ENCODE measurements around the gene SMIM43. TPM values are rescaled to one million over a fixed set of nuclear protein-coding genes. Genes with fewer than 3 reads are reported as not detected.

Gene SMIM43
- total RNA-seq, 2 donors from 2014 or later: not detected

- no peak for ATAC-seq
- no peak overlapping the region for H3K27ac Mint-ChIP-seq
- peaks cover 2% of the 10 kb centered on the region for H3K36me3 Mint-ChIP-seq (ENCODE audit: low read depth)
- no peak overlapping the region for H3K4me3 Mint-ChIP-seq
- peaks cover 4% of the 10 kb centered on the region for H3K4me1 Mint-ChIP-seq
- no peak for DNase-seq
- peaks cover 62% of the 10 kb centered on the region for H3K27me3 Mint-ChIP-seq
- H3K9me3 ChIP-seq (ENCODE audit: control insufficient read depth, low read length, poor library complexity, severe bottlenecking): no peaks in the 10 kb centered on the region
Measured at GRCh38 chr4:121790976-121791375, 26.0 kb upstream of the SMIM43 start.

GRCh38 chr4:121789960-121790829 is 25.2 kb upstream of the SMIM43 start:
- Mint-ChIP-seq H3K36me3 (ENCODE audit: low read depth) (peaks cover 5% of the 10 kb centered on the region), H3K27ac (no peak overlapping the region), H3K4me3 (no peak overlapping the region), H3K4me1 (no peaks in the 10 kb centered on the region), H3K27me3 (peaks cover 69% of the 10 kb centered on the region)
- no peaks in the 10 kb centered on the region for H3K9me3 ChIP-seq (ENCODE audit: control insufficient read depth, low read length, poor library complexity, severe bottlenecking)
- ATAC-seq: no peak
- no peak for DNase-seq

- no peak for ATAC-seq
- DNase-seq: no peak
- H3K9me3 ChIP-seq (ENCODE audit: control insufficient read depth, low read length, poor library complexity, severe bottlenecking): no peaks in the 10 kb centered on the region
- Mint-ChIP-seq H3K27me3 (peaks cover 72% of the 10 kb centered on the region), H3K4me3 (no peak overlapping the region), H3K27ac (no peak overlapping the region), H3K4me1 (no peaks in the 10 kb centered on the region), H3K36me3 (ENCODE audit: low read depth) (peaks cover 5% of the 10 kb centered on the region)
Measured at GRCh38 chr4:121789455-121789854, 24.5 kb upstream of the SMIM43 start.

- ATAC-seq (no peak), DNase-seq (no peak)
- Mint-ChIP-seq H3K4me1 (no peaks in the 10 kb centered on the region), H3K4me3 (no peak overlapping the region), H3K36me3 (ENCODE audit: low read depth) (peaks cover 5% of the 10 kb centered on the region), H3K27me3 (peaks cover 69% of the 10 kb centered on the region), H3K27ac (no peak overlapping the region)
- no peaks in the 10 kb centered on the region for H3K9me3 ChIP-seq (ENCODE audit: control insufficient read depth, low read length, poor library complexity, severe bottlenecking)
Measured at GRCh38 chr4:121788896-121789295, 23.9 kb upstream of the SMIM43 start.

- DNase-seq (no peak), ATAC-seq (no peak)
- Mint-ChIP-seq H3K4me3 (no peak overlapping the region), H3K4me1 (no peaks in the 10 kb centered on the region), H3K36me3 (ENCODE audit: low read depth) (peaks cover 6% of the 10 kb centered on the region), H3K27ac (no peak overlapping the region), H3K27me3 (peaks cover 64% of the 10 kb centered on the region)
- H3K9me3 ChIP-seq (ENCODE audit: control insufficient read depth, low read length, poor library complexity, severe bottlenecking): no peaks in the 10 kb centered on the region
Measured at GRCh38 chr4:121786221-121786620, 21.3 kb upstream of the SMIM43 start.

- no peak for ATAC-seq
- peaks cover 69% of the 10 kb centered on the region for H3K27me3 Mint-ChIP-seq
Measured at GRCh38 chr4:121785479-121785878, 20.5 kb upstream of the SMIM43 start.

GRCh38 chr4:121784975-121785374 is 20.0 kb upstream of the SMIM43 start:
- Mint-ChIP-seq H3K4me1 (no peaks in the 10 kb centered on the region), H3K4me3 (no peak overlapping the region), H3K27ac (no peak overlapping the region), H3K36me3 (ENCODE audit: low read depth) (peaks cover 6% of the 10 kb centered on the region), H3K27me3 (peaks cover 69% of the 10 kb centered on the region)
- ATAC-seq: no peak
- H3K9me3 ChIP-seq (ENCODE audit: control insufficient read depth, low read length, poor library complexity, severe bottlenecking): no peaks in the 10 kb centered on the region
- no peak for DNase-seq

More at GRCh38 chr4:121785479-121785878, 20.5 kb upstream of the SMIM43 start:
- no peak overlapping the region for H3K4me3 Mint-ChIP-seq
- peaks cover 6% of the 10 kb centered on the region for H3K36me3 Mint-ChIP-seq (ENCODE audit: low read depth)
- H3K27ac Mint-ChIP-seq: no peak overlapping the region
- no peaks in the 10 kb centered on the region for H3K4me1 Mint-ChIP-seq
- no peak for DNase-seq
- no peaks in the 10 kb centered on the region for H3K9me3 ChIP-seq (ENCODE audit: control insufficient read depth, low read length, poor library complexity, severe bottlenecking)

GRCh38 chr4:121784401-121784800 is 19.4 kb upstream of the SMIM43 start:
- peaks cover 67% of the 10 kb centered on the region for H3K27me3 Mint-ChIP-seq
- no peaks in the 10 kb centered on the region for H3K9me3 ChIP-seq (ENCODE audit: control insufficient read depth, low read length, poor library complexity, severe bottlenecking)
- DNase-seq: no peak
- H3K4me3 Mint-ChIP-seq: no peak overlapping the region
- no peak for ATAC-seq
- peaks cover 6% of the 10 kb centered on the region for H3K36me3 Mint-ChIP-seq (ENCODE audit: low read depth)
- H3K4me1 Mint-ChIP-seq: no peaks in the 10 kb centered on the region
- H3K27ac Mint-ChIP-seq: no peak overlapping the region

GRCh38 chr4:121783210-121783609 is 18.2 kb upstream of the SMIM43 start:
- Mint-ChIP-seq H3K27me3 (peaks cover 56% of the 10 kb centered on the region), H3K27ac (no peak overlapping the region), H3K4me1 (no peaks in the 10 kb centered on the region), H3K4me3 (no peak overlapping the region), H3K36me3 (ENCODE audit: low read depth) (peaks cover 5% of the 10 kb centered on the region)
- ATAC-seq (no peak), DNase-seq (no peak)
- H3K9me3 ChIP-seq (ENCODE audit: control insufficient read depth, low read length, poor library complexity, severe bottlenecking): no peaks in the 10 kb centered on the region

GRCh38 chr4:121778991-121779628 is 14.1 kb upstream of the SMIM43 start:
- ATAC-seq: no peak
- DNase-seq: no peak
- no peak overlapping the region for H3K4me3 Mint-ChIP-seq
- H3K9me3 ChIP-seq (ENCODE audit: control insufficient read depth, low read length, poor library complexity, severe bottlenecking): no peaks in the 10 kb centered on the region
- H3K27ac Mint-ChIP-seq: no peak overlapping the region
- H3K27me3 Mint-ChIP-seq: peaks cover 33% of the 10 kb centered on the region
- peaks cover 3% of the 10 kb centered on the region for H3K4me1 Mint-ChIP-seq
- H3K36me3 Mint-ChIP-seq (ENCODE audit: low read depth): peaks cover 2% of the 10 kb centered on the region

- Mint-ChIP-seq H3K36me3 (ENCODE audit: low read depth) (peaks cover 2% of the 10 kb centered on the region), H3K4me1 (peaks cover 3% of the 10 kb centered on the region), H3K27ac (no peak overlapping the region), H3K4me3 (no peak overlapping the region), H3K27me3 (peaks cover 42% of the 10 kb centered on the region)
- DNase-seq (no peak), ATAC-seq (no peak)
- no peaks in the 10 kb centered on the region for H3K9me3 ChIP-seq (ENCODE audit: control insufficient read depth, low read length, poor library complexity, severe bottlenecking)
Measured at GRCh38 chr4:121777625-121778024, 12.7 kb upstream of the SMIM43 start.

- peaks cover 47% of the 10 kb centered on the region for H3K27me3 Mint-ChIP-seq
- no peaks in the 10 kb centered on the region for H3K9me3 ChIP-seq (ENCODE audit: control insufficient read depth, low read length, poor library complexity, severe bottlenecking)
- H3K36me3 Mint-ChIP-seq (ENCODE audit: low read depth): peaks cover 2% of the 10 kb centered on the region
- H3K4me3 Mint-ChIP-seq: no peak overlapping the region
- DNase-seq: no peak
- no peak for ATAC-seq
- H3K4me1 Mint-ChIP-seq: peaks cover 3% of the 10 kb centered on the region
- H3K27ac Mint-ChIP-seq: no peak overlapping the region
Measured at GRCh38 chr4:121776610-121777401, 11.8 kb upstream of the SMIM43 start.

- Mint-ChIP-seq H3K36me3 (ENCODE audit: low read depth) (no peaks in the 10 kb centered on the region), H3K4me3 (no peak overlapping the region), H3K4me1 (peaks cover 3% of the 10 kb centered on the region), H3K27me3 (peaks cover 59% of the 10 kb centered on the region), H3K27ac (no peak overlapping the region)
- ATAC-seq: no peak
- no peaks in the 10 kb centered on the region for H3K9me3 ChIP-seq (ENCODE audit: control insufficient read depth, low read length, poor library complexity, severe bottlenecking)
- no peak for DNase-seq
Measured at GRCh38 chr4:121773883-121774282, 8.9 kb upstream of the SMIM43 start.

Data from T-helper 17 cell (primary cell).